SW480 (cell line): Measurements from ENCODE around the gene DGKB.
A peak's percentile ranks its signal among the peaks of the same experiment; 100 is the strongest.

ENCODE experiments used
- DNase-seq: peaks from one replicate; pipeline ENCODE4 v3.0.0-alpha.2; 2016; ENCODE audit warnings: low spot score

The DGKB gene

GRCh38 chr7:14687241-14687640 lies 215.3 kb downstream of the DGKB start:
- no peak for DNase-seq

DNA sequence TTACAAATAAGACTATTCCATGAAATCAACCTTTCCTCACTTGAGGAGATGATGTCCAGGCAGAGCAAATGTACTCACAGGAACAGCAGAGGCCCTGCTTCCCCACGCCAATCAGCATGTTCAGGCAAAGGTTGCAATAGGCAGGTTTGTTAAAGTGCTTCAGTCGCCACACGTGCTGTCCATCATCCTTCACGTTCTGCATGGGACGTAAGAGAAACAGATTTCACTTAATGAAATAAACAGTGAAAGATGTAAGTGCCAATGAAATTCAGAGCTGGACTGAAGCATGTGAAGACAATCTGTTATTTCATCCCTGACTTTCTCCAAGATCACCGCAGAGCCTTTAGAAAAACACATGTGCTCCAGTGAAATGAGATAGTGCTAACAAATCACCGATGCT lies 217.4 kb downstream of the DGKB start:
- no peak for DNase-seq

- DNase-seq, result no peak
Measured at GRCh38 chr7:14682910-14683465, 219.6 kb downstream of the DGKB start.

DNA sequence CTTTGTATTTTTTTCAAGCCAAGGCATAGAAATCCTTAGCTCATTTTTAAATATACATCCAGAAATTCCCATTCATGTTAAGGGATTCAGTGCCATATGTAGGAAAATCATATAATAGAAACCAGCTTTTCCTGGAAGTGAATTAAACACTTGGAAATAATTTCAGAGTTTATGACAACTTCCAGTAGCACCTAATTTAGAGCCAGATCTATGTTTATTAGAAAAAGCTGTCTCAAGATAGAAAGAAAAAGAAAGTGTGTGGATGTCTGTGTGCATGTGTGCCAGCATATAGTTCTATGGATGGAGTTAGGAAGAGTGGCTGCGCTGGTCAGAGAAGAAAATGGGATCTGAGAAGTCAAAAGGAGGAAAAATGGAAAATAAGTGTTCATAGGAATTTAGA lies 225.7 kb downstream of the DGKB start:
- no peak for DNase-seq

- no peak for DNase-seq
Measured at GRCh38 chr7:14673202-14673601, 229.3 kb downstream of the DGKB start.

DNA sequence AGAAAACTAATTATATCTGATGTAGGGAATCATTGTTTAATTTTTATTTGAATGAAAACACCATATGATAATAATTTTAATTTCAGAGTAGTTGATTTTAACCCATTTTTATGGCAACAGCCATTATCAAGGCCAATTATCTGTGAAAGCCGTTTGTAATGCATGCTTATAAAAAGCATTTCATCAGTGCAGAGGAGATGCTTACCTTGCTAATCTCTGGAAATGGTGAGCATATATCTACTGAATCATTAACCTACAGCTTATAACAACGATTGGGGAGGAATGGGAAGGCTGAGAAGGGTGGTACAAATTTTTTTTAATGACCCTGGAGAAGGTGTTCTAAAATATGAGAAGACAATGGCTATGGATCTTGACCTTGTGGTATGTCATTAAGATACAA lies 235.6 kb downstream of the DGKB start:
- no peak for DNase-seq

GRCh38 chr7:14666304-14666703 lies 236.2 kb downstream of the DGKB start:
- DNase-seq, result no peak

DNA sequence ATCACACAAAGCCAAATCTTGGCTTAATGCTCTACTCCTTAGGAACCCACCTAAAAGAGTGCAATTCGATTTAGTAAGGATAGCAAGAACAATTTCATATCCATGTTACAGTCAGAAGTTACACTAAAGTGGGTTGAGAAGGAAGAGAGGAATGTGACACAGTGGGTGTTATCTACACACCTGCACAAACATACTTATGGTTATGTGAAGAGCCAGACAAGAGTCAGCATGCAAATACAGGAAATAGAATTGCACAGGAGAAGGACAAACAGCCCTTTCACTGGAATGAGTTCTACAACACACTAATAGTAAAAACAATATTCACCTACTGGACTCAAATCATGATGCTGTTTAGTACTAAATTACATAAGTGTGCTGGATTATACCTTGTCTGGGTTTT lies 262.8 kb downstream of the DGKB start:
- no peak for DNase-seq

DNA sequence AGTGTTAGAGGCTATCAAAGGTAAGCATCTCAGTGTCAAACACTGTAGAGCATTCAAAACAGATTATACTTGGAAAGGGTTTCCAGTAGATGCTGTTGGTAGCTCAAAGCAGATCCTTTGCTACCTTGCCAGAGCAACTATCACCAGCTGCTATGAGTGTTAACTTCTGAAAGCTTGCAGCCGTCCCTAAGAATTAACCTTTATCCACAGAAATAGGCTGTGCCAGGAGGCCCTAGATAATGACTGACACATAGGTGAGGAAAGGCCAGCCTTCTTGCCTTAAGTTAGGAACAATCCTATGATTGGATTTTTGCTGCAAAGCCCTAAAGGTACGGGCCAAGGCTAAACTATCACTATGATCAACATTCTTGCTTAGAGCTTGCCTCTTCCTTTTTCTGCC lies 263.2 kb downstream of the DGKB start:
- DNase-seq, result no peak

DNA sequence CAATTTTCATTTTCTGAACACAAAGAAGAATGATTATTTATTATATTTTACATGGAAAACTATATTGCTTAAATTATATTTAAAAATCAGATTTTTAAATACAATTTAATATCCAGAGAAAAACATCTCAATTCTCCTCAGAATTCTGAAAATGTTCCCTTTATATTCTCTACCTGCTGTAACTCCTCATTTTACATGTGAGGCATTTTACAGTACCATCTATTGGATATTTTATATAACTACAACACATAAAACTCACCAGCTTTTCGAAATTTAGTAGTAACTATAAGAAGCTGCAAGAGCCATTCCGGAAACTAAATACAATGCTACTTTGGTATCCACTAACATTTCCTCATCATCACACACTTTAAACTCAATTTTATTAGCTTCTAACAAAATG lies 264.6 kb downstream of the DGKB start:
- DNase-seq, result peak; percentile 11

DNA sequence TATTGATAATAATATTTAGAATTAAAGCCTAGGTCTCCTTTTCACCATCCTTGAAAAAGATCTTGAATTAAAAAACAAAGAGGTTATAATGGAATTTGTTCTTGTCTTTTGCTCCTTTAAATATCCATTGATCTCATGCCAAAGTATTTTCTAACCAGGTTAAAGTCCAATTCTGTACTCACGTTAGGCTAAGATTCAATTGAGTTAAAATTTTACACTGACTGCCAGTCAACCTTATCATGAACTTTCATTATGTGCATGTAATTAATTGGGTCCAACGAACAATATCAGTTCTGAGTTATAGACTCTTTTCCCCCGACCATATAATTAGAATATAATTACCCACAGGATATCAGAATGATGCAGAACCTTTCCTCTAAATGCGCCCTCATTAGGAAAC lies 266.6 kb downstream of the DGKB start:
- no peak for DNase-seq

- no peak for DNase-seq
Measured at GRCh38 chr7:14630048-14630447, 272.5 kb downstream of the DGKB start.

DNA sequence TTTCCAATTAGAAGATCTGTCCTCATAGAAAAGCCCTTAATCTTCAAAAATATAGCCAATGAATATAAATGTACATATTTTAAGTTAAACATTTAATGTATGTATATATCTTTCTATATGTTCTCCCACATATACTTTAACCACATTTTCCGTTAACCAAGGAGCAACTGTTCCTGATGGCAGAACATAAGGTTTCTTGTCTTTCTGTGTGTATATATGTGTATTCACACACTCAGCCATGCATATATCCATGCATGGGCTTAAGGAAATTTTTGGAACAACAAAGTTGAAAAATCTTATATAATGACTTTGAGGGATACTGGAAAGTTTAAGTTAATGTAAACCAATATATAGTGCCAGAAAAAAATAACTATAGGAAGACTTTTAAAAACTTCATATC lies 274.0 kb downstream of the DGKB start:
- no peak for DNase-seq

- no peak for DNase-seq
Measured at GRCh38 chr7:14626076-14626475, 276.5 kb downstream of the DGKB start.

DNA sequence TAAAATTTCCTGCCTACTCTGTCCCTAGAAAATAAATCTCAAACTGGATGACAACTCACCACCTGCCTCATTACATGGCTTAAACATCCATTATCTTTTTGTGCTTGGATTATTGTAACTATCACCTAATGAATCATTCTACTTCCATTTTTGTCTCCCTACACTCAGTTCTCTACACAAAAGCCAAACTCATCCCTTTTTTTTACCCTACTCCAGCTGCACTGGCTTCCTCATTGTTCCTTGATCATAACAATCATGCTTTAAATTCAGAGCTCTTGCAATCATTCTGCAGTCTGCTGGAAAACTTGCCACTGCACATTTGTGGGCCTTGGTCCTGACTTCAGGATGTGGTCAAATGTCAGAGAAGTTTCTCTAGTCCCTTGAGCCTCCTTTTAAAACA lies 280.0 kb downstream of the DGKB start:
- no peak for DNase-seq

GRCh38 chr7:14606101-14606500 lies 296.4 kb downstream of the DGKB start:
- DNase-seq, result no peak

GRCh38 chr7:14604606-14605005 lies 297.9 kb downstream of the DGKB start:
- no peak for DNase-seq

GRCh38 chr7:14602851-14603250 lies 299.7 kb downstream of the DGKB start:
- DNase-seq, result no peak

GRCh38 chr7:14600766-14601367 lies 301.7 kb downstream of the DGKB start:
- no peak for DNase-seq

GRCh38 chr7:14598978-14599377 lies 303.6 kb downstream of the DGKB start:
- DNase-seq, result no peak

DNA sequence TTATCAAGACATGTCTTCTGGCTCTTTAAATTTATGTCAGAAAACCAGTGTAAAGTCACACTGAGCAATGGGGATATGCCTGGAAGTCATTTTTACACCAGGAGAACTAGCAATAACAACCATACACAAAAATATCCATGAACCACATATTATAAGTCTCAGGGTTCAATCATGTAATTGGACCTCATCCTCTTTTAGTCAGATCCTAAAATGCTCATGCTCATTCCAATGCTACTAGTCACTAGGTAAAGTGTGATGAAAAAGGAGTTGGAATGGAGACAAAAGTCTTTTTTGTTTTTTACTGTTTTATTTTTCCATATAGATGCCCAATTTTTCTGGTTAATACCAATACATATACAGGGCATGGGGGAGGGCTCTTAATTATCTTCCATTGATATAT lies 306.1 kb downstream of the DGKB start:
- DNase-seq, result no peak

GRCh38 chr7:14590206-14590605 lies 312.3 kb downstream of the DGKB start:
- no peak for DNase-seq

GRCh38 chr7:14585232-14585631 lies 317.3 kb downstream of the DGKB start:
- no peak for DNase-seq

GRCh38 chr7:14583518-14583917 lies 319.0 kb downstream of the DGKB start:
- no peak for DNase-seq

GRCh38 chr7:14582010-14582409 lies 320.5 kb downstream of the DGKB start:
- DNase-seq, result no peak
